Hindlimb muscle (tissue), 1 donor: ENCODE measurements around the gene C1QTNF6. TPM values are rescaled to one million over a fixed set of nuclear protein-coding genes. Genes with fewer than 3 reads are reported as not detected.

Experiments
- DNase-seq: peaks from one replicate; pipeline ENCODE4 v3.0.0-alpha.2; 2013
- polyA plus RNA-seq: library from polyadenylated mRNA; unstranded; fragments of 120-200 nt; gene quantifications from one replicate; pipeline ENCODE4 v1.2.1, GENCODE V29; 2013; ENCODE audit not compliant: insufficient read length

C1QTNF6 gene
- polyA plus RNA-seq, 1 donor = 17.7 TPM

GRCh38 chr22:37141971-37142370, 46.1 kb downstream of the C1QTNF6 start:
- no peak for DNase-seq

GRCh38 chr22:37141476-37141875, 46.6 kb downstream of the C1QTNF6 start:
- DNase-seq = no peak

GRCh38 chr22:37140686-37141323, 47.2 kb downstream of the C1QTNF6 start:
- DNase-seq = no peak

- no peak for DNase-seq
Measured at GRCh38 chr22:37139762-37140161, 48.3 kb downstream of the C1QTNF6 start.

GRCh38 chr22:37138849-37139561, 49.0 kb downstream of the C1QTNF6 start:
- DNase-seq = no peak

- no peak for DNase-seq
Measured at GRCh38 chr22:37137903-37138665, 50.0 kb downstream of the C1QTNF6 start.

GRCh38 chr22:37137131-37137530, 50.9 kb downstream of the C1QTNF6 start:
- DNase-seq = no peak

- no peak for DNase-seq
Measured at GRCh38 chr22:37135023-37135422, 53.0 kb downstream of the C1QTNF6 start.

- no peak for DNase-seq
Measured at GRCh38 chr22:37133304-37134018, 54.6 kb downstream of the C1QTNF6 start.

GRCh38 chr22:37132773-37133172, 55.3 kb downstream of the C1QTNF6 start:
- DNase-seq = no peak

Other genes starting within 250 kb of the C1QTNF6 start
- gene TST, start 168.8 kb downstream of the C1QTNF6 start, polyA plus RNA-seq = 21.1 TPM
- gene MPST, start 168.5 kb downstream of the C1QTNF6 start, polyA plus RNA-seq = 56.0 TPM
- gene KCTD17, start 136.5 kb downstream of the C1QTNF6 start, polyA plus RNA-seq = 15.3 TPM
- gene TMPRSS6, start 78.5 kb downstream of the C1QTNF6 start, polyA plus RNA-seq = not detected
- gene IL2RB, start 38.3 kb downstream of the C1QTNF6 start, polyA plus RNA-seq = 1.6 TPM
- not detected for gene SSTR3, start 24.2 kb upstream of the C1QTNF6 start, polyA plus RNA-seq
- gene RAC2, start 56.0 kb upstream of the C1QTNF6 start, polyA plus RNA-seq = 5.6 TPM
- 10.0 TPM for gene CYTH4, start 94.3 kb upstream of the C1QTNF6 start, polyA plus RNA-seq
- 1.1 TPM for gene ELFN2, start 239.2 kb upstream of the C1QTNF6 start, polyA plus RNA-seq